B cell (primary cell): ENCODE measurements around the gene PKNOX1. TPM values are rescaled to one million over a fixed set of nuclear protein-coding genes. Genes with fewer than 3 reads are reported as not detected.

Experiments used
- ATAC-seq: fragments of 200-7000 bp; cut with Tn5 transposase; one replicate; pipeline ENCODE4 v1.10.0; 2021; ENCODE audit warnings: low read depth, mild to moderate bottlenecking, moderate number of reproducible peaks, moderate library complexity
- CTCF ChIA-PET: fragments of 350-600 bp; sonication (Branson Sonifier 250); formaldehyde crosslinking; loops from one replicate; lab custom pipeline; 2021; ENCODE audit warnings: antibody characterized with exemption, inconsistent platforms; lab: Charles Lee
- POLR2A ChIA-PET: fragments of 350-600 bp; sonication (Branson Sonifier 250); formaldehyde crosslinking; loops from one replicate; lab custom pipeline; 2021; ENCODE audit warnings: antibody characterized with exemption; lab: Charles Lee
- DNase-seq: peaks from one replicate; pipeline ENCODE4 v3.0.0; 2013
- H2AFZ ChIP-seq: 2 replicates; pipeline ENCODE4 v1.6.1; 2012; ENCODE audit warnings: mild to moderate bottlenecking, low read depth, low read length; ENCODE audit not compliant: insufficient read depth, poor library complexity, severe bottlenecking
- H3K27ac ChIP-seq, 2 donors: 1 replicate in 1 of 2; 2 replicates in 1 of 2; pipeline ENCODE4 v1.5.1; 2012 to 2013; ENCODE audit warnings: low read length in 2 of 2, mild to moderate bottlenecking in 2 of 2, moderate library complexity in 1 of 2
- H3K27me3 ChIP-seq, 4 experiments: fragments of 200-600 bp in 1 of 4; sonication (generic) in 1 of 4; replicated peaks in 1 of 4; 1 replicate in 2 of 4; 2 replicates in 2 of 4; pipeline versions ENCODE4 v1.6.1 to v1.7.0; 2013 to 2016; ENCODE audit warnings: low read length in 3 of 4, mild to moderate bottlenecking in 2 of 4, mixed read lengths in 1 of 4, moderate library complexity in 1 of 4; ENCODE audit not compliant: insufficient read depth in 4 of 4, control insufficient read depth in 3 of 4; ENCODE audit errors: control extremely low read depth in 1 of 4
- H3K36me3 ChIP-seq, 2 experiments: replicated peaks in 1 of 2; 1 replicate in 1 of 2; 2 replicates in 1 of 2; pipeline versions ENCODE4 v1.6.1 to v1.7.1; 2013; ENCODE audit warnings: low read length in 1 of 2; ENCODE audit not compliant: insufficient read depth in 2 of 2, control insufficient read depth in 1 of 2; ENCODE audit errors: control extremely low read depth in 1 of 2, extremely low read depth in 1 of 2
- H3K4me1 ChIP-seq, 2 donors: fragments of 200-600 bp in 1 of 2; sonication (generic) in 1 of 2; 1 replicate in 1 of 2; 2 replicates in 1 of 2; pipeline versions ENCODE4 v1.5.1 to v1.6.1; 2013 to 2017; ENCODE audit warnings: low read length in 2 of 2; ENCODE audit not compliant: control insufficient read depth in 2 of 2, insufficient read depth in 2 of 2
- H3K4me2 ChIP-seq: replicated peaks from 2 replicates; pipeline ENCODE3; 2012; ENCODE audit warnings: mild to moderate bottlenecking, low read depth, low read length; ENCODE audit not compliant: poor library complexity, severe bottlenecking
- H3K4me3 ChIP-seq, 5 experiments: fragments of 200-600 bp in 1 of 5; sonication (generic) in 1 of 5; 1 replicate in 3 of 5; 2 replicates in 2 of 5; pipeline versions ENCODE4 v1.5.1 to v1.7.0; 2011 to 2016; ENCODE audit warnings: low read length in 4 of 5, mild to moderate bottlenecking in 4 of 5, low read depth in 2 of 5, control low read depth in 1 of 5, moderate library complexity in 1 of 5; ENCODE audit not compliant: insufficient read depth in 1 of 5; ENCODE audit errors: control extremely low read depth in 1 of 5, extremely low read depth in 1 of 5
- H3K79me2 ChIP-seq: fragments of 200-600 bp; sonication (generic); one replicate; pipeline ENCODE4 v1.6.0; 2016; ENCODE audit warnings: low read length; ENCODE audit not compliant: control insufficient read depth, insufficient read depth
- H3K9ac ChIP-seq: fragments of 200-600 bp; sonication (generic); 2 replicates; pipeline ENCODE4 v1.6.1; 2017; ENCODE audit warnings: mild to moderate bottlenecking, low read length, moderate library complexity
- H3K9me3 ChIP-seq, 3 donors: one replicate each; pipeline versions ENCODE4 v1.6.1 to v1.7.1; 2013; ENCODE audit warnings: low read length in 2 of 3; ENCODE audit not compliant: control insufficient read depth in 2 of 3, insufficient read depth in 1 of 3; ENCODE audit errors: control extremely low read depth in 1 of 3
- H4K20me1 ChIP-seq: 2 replicates; pipeline ENCODE4 v1.6.0; 2012; ENCODE audit warnings: mild to moderate bottlenecking, low read length; ENCODE audit not compliant: insufficient read depth, control insufficient read depth, poor library complexity, severe bottlenecking
- H3K27ac Mint-ChIP-seq: one replicate; pipeline ENCODE4 v1.8.0; 2021; ENCODE audit warnings: mixed read lengths
- H3K27me3 Mint-ChIP-seq: one replicate; pipeline ENCODE4 v1.8.0; 2021; ENCODE audit warnings: mixed read lengths
- H3K4me1 Mint-ChIP-seq: one replicate; pipeline ENCODE4 v1.8.0; 2021; ENCODE audit warnings: mixed read lengths
- H3K4me3 Mint-ChIP-seq: one replicate; pipeline ENCODE4 v1.8.0; 2021; ENCODE audit warnings: mixed read lengths
- H3K9me3 Mint-ChIP-seq: one replicate; pipeline ENCODE4 v1.8.0; 2022; ENCODE audit warnings: mixed read lengths; ENCODE audit not compliant: insufficient read depth
- CTCF ChIP-seq: fragments of 200-600 bp; IDR thresholded peaks from one replicate; pipeline ENCODE4 v1.8.0; 2022; ENCODE audit warnings: antibody characterized with exemption, mild to moderate bottlenecking
- EZH2 ChIP-seq: IDR thresholded peaks from 2 replicates; pipeline ENCODE4 v1.6.1; 2012; ENCODE audit warnings: borderline replicate concordance, low read depth, mild to moderate bottlenecking, moderate library complexity, low read length; ENCODE audit not compliant: insufficient read depth, poor library complexity, severe bottlenecking
- WGBS: methylation state at CpG from one replicate; pipeline ENCODE4 v1.1.5; 2013; ENCODE audit warnings: missing lambda C conversion rate; ENCODE audit not compliant: insufficient coverage; 5-methylcytosine and 5-hydroxymethylcytosine counted together
- intact Hi-C: fragments of 100-400 bp; cut with micrococcal nuclease; formaldehyde crosslinking; loops from one replicate; pipeline ENCODE4 v1.10.0; 2022
- polyA plus RNA-seq: library from polyadenylated mRNA; depleted of rRNA; stranded (reverse); fragments of >200 nt; gene quantifications from 2 replicates; pipeline ENCODE4 v1.2.3, GENCODE V29; 2012
- total RNA-seq, 2 donors: library from RNA; stranded (reverse); fragments of 120-200 nt in 1 of 2; gene quantifications; 1 replicate in 1 of 2; 2 replicates in 1 of 2; pipeline versions ENCODE4 v1.2.3 to v1.2.4, GENCODE V29; 2013 to 2022

The PKNOX1 gene
- total and polyA plus RNA-seq, 2 donors (not counting 1 experiment from before 2014, with no cell fraction given) = 7.6 to 29.5 TPM

- ChIA-PET POLR2A (no interaction called here), CTCF (no interaction called here)
- Histone ChIP-seq H3K79me2 (peaks cover 86% of the 10 kb centered on the region), H3K4me2 (no peak overlapping the region), H2AFZ (no peak overlapping the region), H3K9me3 (no peaks in the 10 kb centered on the region), H3K4me3 (no peak overlapping the region), H3K27me3 (no peaks in the 10 kb centered on the region), H3K9ac (no peak overlapping the region), H3K4me1 (peaks cover 11 to 12% of the 10 kb centered on the region in 2 donors), H4K20me1 (peaks cover 46% of the 10 kb centered on the region), H3K27ac (no peak overlapping the region), H3K36me3 (no peaks in the 10 kb centered on the region)
- WGBS = no CpG with 5 or more reads among the region's 5 CpGs
- Mint-ChIP-seq H3K9me3 (no peaks in the 10 kb centered on the region), H3K27me3 (no peaks in the 10 kb centered on the region), H3K4me3 (no peak overlapping the region), H3K27ac (no peak overlapping the region), H3K4me1 (peaks cover 28% of the 10 kb centered on the region)
- no peak for DNase-seq
- TF ChIP-seq CTCF (no peak), EZH2 (no peak)
- intact Hi-C loops = no loop called here
- no peak for ATAC-seq
These were observed 9.5 kb downstream of the PKNOX1 start for GRCh38 chr21:42983869-42984268.

- TF ChIP-seq EZH2 (no peak), CTCF (no peak)
- Mint-ChIP-seq H3K4me3 (no peak overlapping the region), H3K27ac (no peak overlapping the region), H3K9me3 (no peaks in the 10 kb centered on the region), H3K4me1 (peaks cover 24% of the 10 kb centered on the region), H3K27me3 (no peaks in the 10 kb centered on the region)
- Histone ChIP-seq H3K36me3 (no peaks in the 10 kb centered on the region), H3K4me2 (no peak overlapping the region), H3K27ac (no peak overlapping the region), H3K9ac (no peak overlapping the region), H3K79me2 (peaks cover 71% of the 10 kb centered on the region), H3K27me3 (no peaks in the 10 kb centered on the region), H3K9me3 (no peaks in the 10 kb centered on the region), H4K20me1 (peaks cover 34% of the 10 kb centered on the region), H3K4me3 (no peak overlapping the region), H2AFZ (no peak overlapping the region), H3K4me1 (peaks cover 0 to 3% of the 10 kb centered on the region in 2 donors)
- ATAC-seq (no peak), DNase-seq (no peak)
- 100% methylated on average over 2 of the region's 7 CpGs for WGBS
- intact Hi-C loops = no loop called here
- ChIA-PET CTCF (no interaction called here), POLR2A (interaction anchor here (0.6 kb wide), 1 partner anchor 819 kb away, joined by 10 read pairs; no protein-coding TSS in a partner anchor)
These were observed 11.9 kb downstream of the PKNOX1 start for GRCh38 chr21:42986125-42986783.
